Hematopoietic multipotent progenitor cell treated with erythropoietin and hydrocortisone succinate and interleukin-3 and kit ligand, for 6 days (in vitro differentiated cells): ENCODE measurements around the gene TBX5.

Experiments
- DNase-seq: peaks from one replicate; pipeline ENCODE4 v3.0.0-alpha.2; 2015

TBX5 gene

DNA sequence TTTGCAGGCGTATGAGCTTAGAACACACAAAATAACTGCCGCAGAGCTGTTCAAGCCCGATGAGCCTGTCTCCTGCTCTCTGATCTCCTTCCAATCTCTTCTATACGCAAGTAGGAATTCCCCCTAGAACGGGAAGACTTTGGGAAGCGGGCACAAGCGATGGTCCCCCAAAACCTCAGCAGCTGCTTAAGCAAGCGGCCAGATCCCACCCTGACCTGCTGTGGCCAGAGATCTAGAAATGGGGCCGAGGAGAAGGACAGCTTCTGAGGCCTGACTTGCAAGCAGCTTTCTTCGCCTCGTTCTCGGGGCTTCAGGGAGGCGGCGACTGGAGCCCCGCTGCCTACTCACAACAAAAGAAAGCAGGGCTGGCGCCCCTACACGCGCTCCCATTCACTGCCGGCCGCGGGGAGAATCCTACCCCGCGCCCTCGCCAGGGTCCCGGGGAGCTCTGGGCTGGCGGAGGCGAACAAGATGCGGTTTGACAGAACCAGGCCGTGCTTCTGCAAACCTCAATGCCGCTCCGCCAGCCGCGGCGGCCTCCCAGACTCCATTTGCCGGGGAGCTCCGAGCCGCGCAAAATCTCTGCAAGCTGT lies 922 bp downstream of the TBX5 start:
- no peak for DNase-seq

DNA sequence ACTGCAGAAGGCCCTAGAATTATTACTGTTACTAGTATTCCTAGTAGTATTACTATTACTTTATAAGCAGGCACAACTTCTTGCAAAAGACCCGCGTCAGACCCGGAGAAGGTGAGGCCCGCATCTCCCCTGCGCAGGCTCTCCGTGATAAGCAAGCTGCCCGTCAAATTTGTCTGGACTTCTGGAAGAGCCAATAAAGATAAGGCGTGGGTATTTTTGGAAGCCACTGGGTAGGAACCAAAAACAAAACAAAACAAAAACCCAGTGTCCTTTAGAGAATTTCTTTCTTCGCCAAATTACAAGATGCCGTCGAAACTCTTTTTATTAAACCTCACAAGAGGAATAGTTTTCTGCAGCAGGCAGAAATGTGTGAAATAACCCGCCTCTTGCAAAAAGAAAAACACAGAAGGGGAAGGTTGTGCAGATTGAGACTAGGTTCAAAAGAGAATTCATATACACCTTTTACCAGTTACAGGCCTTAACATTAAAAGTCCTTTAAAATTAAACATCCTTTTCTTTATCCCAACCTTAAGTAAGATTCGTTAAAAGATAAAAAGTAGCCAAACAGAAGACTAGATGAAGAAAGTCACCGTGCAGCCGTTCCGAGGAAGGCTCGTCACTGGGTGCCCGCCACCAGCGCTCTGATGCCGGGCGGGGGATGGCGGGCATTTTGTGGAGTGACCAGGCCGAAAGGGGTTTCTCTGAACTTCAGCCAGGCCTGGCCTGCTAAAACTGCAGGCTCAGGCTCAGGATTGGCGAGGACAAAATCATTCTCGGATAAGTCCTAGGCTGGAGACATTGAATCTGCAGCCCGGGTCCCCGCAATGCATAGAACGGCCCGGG lies 1.6 kb downstream of the TBX5 start:
- DNase-seq = no peak

DNA sequence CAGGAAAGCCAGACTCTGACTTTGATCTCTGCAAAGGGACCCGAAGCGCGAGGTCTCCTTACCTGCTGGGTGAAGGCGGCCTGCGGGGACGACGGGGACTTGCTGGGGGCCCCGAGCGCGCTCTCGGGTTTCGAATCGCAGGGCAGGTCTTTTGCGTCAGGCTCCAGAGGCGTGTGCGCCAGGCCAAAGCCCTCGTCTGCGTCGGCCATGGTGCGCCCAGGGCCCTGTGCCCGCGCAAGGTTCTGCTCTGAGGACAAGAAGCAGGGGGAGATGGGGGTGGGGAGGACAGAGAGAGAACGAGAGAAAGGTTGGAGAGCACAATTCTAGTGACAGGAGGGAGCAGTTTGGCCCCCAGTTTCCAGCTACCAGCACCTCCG lies 2.3 kb downstream of the TBX5 start:
- no peak for DNase-seq

DNA sequence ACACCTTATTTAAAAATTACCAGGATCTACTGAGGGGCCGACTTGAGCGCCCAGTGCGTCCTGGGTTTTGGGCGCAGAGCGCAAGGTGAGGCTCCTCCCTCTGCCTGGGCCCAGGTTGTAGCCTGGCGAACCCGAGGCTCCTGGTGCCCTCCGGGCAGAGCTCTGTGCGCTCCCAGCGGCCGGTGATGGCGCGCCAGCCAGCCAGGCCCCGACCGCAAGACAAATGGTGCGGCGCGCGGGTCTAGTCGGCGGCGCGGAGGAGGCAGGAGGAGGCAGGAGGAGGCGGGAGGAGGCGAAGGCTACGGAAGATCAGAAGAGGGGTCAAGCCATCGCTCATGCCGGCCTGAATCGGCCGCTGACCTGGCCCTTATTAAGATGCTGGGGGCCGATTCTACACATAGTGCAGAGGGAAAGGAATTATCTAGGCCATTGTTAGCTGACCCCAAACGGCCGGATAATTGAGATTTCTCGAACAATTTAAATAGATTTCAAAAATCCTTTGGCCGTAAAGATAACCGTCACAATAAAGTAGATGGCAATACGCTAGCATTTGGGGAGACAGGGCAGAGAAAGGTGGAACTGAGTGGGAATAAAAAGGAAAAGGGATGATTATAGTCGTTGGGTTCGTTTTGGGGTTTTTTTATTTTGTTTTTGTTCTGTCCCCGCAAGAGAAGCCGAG lies 2.8 kb downstream of the TBX5 start:
- no peak for DNase-seq

DNA sequence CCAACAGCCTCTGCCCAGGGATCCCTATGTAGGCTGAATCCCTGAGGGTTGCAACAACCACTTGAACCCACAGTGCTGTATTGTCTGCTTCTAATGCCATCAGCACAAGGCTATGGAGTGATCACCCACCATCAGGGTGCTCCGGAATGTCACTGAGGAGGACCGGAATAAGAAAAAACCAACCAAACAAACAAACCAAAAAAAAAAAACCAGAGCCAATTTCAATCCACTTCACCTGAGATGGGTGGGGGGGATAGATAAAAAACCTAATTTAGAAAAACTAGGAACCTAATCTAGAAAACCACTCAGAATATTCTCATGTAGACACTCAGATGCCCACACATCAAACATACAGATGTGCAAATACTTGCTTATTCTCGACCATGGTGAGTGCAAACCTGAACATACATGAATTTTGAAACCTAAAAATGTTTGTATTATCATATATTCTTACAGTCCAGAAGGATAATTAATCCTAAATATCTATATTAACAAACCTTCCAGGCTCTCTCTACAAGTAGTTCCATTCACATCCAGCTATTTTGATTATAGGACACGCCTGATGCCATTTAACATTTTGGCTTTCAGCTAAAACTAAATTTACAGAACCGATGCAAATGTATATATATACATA lies 3.7 kb downstream of the TBX5 start:
- DNase-seq = no peak

DNA sequence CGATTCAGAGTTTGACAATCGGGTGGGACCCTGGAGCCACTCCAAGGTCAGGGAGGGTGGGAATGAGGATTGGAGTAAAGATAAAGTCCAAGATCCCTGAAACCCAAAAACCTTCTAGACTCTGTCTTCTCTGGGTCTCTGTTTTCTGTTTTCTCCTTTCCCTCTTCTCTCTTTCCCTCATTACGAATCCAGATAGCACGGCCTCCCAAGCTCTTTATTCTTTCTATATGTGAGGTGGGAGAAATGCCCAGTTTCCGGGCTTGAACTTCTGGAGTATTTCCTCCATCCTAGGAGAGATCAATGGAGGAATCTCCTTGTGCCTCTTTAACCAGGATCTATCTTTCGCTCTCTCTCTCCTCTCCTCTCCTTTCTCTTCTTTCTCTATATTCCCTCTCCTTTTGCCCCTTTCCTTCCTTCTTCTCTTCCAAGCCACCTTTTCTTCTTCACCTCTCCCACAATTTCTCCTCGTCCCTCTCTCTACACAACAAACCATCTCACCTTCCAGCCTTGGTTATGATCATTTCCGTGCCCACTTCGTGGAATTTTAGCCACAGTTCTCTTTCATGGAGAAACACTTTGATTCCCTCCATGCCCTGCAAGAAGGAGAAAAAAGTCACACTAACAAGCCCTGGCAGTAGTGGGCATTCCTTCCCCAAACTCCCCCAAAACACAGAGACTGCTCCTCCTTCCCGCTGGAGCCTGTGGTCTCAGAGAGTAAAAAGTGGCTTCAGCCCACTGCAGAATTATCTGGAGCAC lies 4.4 kb downstream of the TBX5 start:
- DNase-seq = no peak

DNA sequence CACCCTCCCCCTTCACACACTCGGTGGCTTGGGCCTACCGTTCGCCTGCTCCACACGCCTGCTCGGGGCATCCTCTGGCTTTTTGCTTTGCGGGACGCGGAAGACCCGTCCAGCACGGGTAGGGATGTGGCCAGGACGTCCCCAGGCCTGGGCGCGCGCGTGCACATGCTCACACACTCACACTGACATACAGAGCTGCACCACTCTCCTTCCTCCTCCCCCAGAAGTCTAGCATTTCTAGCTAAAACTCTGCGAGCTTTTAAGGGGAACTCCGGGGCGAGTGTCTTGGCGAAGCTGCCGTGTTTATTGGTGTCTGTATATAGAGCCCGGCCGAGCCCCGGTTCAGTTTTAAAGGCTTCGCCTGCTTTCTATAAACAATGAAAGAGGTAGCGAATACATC lies 5.0 kb downstream of the TBX5 start:
- no peak for DNase-seq

DNA sequence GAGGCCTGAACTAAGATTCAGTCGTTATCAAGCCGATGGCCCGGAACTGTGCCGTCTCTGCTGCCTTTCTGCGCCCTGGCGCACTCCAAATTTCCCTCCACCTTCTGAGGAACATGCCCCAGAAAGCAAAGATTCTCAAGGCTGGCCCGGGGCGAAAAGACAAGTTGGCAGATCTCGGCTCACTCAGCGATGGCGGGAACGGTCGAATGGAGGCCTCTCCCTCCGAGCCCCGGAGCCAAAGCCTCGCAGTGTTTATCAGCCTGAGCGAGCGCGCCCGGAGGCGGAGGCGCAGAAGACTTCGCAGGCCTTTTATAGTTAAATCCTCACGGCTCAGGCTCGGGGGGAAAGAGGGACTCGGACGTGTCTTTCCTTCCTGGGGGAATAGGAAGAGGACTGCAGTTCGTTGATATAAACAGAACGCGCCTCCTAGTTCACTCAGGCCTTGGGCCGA lies 5.6 kb downstream of the TBX5 start:
- DNase-seq = no peak

DNA sequence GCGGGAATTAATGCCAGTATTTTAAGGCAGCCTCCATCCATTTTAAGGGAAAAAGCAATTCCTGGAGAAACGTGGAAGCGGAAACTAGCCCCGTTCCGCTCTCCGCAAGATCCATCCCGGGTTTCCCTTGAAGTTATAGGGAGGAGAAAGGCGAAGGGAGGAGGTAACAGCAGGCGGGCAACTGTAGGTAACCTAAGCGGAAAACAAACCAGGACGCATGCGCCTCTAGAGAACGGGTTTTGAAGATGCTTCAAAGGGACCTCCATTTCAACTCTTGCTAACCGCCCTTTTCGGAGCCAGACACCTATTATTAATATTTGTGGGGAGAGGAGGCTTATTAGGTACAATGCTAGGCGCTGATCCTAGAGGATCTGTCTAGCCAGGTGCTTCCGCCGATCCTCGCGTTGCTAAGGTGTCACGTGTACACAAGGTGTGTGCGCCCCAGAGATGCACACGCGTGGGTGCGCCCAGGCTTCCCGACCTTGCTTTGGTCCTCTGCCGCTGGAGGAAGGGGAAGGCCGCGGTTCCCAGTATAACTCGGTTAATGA lies 6.2 kb downstream of the TBX5 start:
- no peak for DNase-seq

DNA sequence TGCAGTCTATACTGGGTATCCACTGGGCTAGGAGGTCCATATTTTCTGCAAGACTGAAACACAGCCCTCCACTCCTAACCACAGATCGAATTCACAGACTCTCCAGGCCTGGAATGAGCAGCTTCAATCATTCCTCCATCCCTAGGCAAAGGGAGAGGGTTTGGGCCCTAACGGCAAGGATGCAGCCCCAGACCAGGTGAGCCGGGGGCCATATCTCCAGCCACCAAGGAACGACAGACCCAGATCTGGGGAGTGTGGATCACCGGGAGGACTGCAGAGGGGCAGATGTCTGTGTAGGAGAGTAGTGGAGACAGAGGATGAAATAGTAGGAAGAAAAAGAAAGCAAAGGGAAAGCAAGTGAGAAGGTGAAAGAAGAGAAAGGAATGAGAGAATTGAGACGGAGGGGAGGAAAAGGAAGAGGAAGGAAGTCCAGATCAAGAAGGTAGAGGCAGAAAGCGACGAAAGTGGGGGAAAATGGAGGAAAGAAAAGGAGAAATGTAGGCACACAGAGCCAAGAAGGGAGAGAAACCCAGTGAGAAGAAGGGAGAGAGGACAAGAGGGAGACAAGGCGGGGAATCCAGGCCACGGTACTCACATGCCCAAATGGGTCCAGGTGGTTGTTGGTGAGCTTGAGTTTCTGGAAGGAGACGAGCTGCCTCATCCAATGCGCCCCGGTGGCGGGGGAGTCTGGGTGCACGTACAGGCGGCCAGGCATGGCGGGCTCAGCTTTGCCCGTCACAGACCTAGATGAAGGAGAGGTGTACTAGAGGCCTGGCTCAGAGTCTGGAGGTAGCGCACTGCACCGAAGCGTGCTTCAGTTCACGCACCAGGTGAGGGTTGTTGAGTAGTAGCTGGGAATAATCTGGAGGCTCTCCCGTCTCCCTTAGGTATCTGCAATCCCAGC lies 7.7 kb downstream of the TBX5 start:
- DNase-seq = no peak

DNA sequence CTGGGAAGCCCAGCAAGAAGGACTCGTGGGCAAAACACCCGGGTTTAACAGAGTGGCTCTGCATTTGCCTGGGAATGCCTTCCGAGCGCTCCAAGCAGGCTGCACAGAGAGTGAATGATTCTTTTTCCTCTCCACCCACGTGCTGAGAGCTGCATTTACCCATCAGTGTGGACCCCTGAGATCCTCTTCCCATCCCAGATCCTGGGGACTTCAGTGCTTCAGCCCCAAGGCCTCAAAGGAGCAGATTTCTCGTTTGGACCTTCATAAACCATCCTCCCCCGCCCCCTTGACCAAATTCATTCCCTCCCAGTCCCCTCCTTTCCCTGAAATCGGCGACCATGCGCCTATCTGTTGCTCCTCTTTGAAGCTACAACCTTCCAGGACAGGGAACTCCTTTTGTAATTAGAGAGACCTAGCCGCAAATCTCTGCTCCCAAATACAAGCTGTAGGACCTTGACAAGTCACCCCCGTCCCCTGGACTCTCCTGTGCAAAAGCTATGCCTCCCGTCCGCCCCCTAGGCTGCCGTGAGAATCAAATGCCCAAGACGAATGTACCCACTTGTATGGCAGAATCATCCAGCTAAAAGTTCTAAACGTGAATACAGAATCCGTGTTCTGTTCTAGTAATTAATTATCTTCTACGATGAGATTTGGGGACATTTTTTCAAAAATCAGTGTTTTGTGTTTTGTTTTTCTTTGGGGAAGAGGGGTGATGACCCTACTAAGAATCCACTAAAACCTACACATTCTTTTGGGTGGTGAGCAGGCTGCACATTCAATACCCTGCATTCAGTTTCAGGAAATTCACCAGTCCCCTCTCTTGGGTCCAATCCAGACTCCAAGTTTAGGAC lies 8.8 kb downstream of the TBX5 start:
- no peak for DNase-seq

DNA sequence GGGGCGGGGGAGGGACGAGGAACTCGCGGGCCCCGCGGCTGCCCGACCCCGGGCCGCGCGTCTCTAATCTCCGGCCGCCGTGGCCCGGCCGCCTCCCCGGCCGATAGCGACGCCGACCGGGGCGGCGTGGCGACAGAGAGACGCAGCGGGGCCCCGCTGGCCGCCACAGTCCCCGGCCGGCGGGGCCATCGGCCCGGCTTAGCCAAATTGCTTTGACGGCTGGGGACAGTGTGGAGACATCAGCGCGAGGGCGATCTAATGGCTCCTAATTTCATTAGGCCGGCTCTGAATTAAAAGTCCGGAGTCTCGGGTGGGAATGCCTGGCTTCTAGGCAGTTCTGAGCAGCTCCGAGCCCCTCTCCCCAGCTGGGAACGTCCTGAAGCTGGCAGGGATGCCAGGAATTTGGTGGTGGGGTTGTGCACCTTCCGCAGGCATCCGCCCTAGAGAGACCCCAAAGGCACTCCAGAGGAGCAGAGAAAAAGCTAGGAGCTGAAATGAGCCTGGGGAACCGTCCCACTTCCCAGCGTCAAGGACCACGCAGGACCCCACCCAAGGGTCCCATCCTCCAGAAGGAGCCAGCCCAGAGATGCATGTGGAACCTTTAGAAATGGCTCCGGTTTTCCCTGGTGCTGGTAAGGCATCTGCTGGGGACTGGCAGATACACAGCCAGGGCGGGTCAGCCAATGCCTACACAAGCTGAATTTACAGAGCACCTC lies 9.6 kb downstream of the TBX5 start:
- DNase-seq = no peak

DNA sequence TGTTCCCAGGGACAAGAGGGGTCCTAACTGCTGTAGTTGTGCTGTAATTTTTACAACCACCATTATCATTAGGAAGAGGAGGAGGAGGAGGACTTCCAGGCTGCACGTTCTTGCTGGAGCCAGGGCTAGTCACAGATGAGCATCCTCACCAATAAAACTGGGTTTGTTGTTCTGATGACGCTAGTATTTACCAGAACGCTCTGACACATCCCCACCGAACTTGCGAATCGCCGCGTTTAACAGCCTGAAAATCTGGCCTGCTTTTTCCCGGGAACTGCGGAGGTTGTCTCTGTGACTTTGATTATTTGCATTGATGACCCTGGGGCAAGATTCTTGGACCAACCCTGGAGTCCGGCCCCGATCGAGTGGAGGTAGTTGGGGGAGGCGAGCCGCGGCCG lies 10.2 kb downstream of the TBX5 start:
- DNase-seq = no peak

DNA sequence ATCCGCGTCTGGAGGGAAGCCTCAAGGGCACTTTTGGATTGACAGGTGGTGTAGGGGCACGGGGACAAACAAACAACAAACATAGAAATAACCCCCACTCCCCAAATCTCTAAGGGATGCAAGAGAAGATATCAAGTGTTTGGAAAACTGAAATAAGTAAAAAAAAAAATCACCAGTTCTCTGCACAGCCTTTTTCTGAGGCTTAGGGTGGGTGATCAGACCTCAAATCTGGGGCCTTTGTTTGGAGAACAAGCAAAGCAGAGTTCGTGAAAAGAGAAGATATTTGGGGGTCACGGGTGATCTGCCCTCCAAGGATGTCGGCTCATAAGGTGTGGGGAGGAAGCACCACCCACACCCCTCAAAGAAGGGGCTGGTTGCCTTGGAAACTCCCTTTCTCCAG lies 10.7 kb downstream of the TBX5 start:
- no peak for DNase-seq

DNA sequence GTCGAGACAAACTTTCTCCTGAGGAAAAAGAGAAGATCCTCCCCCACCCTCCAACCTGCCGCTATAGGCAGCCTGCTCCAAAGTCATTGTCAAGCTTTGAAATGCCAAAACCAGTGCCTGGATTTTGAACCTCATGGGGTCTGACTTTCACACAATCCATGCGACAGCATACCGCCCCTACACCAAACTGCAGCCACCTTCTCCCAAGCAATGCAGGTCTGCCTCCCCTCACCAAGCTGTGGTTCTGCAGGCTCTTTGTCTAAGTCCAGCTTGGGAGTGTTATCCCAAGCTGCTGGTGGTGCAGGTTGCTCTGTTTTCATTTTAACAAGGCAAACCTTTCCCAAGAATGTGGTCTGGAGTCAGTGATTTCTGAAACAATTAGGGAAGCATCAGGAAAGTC lies 12.4 kb downstream of the TBX5 start:
- no peak for DNase-seq

DNA sequence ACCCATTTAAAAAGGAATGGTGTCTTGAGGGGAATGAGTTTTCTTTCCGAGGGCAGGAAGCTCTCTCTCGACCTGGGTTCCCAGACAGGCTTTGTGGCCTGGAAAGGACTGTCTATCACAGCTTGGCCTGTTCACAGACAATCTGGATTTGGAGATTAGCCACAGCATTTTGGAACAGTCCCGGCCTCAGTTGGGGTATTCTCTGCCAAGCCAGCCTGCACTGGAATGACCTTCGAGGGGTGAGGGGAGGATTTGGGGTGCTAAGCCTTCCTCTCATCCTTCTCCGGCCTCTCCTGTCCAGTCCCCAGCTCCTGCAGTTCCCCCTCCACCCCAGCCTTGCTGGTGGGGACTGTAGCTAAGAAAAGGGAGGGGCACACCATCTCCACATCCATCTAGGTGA lies 13.0 kb downstream of the TBX5 start:
- no peak for DNase-seq

DNA sequence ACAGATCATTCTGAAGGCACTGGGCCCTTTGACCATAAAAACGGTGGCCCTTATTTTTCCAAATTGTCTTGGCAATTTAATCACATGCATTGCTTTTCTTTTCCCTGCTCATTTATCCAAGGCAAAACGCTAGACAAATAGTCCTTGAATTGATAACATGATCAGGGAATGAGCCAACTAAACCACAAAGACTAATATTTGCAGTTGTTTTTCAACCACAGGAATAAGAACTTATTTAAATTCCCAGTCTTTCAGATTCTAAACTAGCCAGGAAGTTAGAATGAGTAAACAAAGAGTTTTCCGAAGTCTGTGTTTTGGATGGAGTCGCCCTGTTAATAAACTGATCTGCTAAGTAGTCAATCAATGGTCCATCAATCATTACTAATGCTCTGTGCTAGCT lies 14.9 kb downstream of the TBX5 start:
- no peak for DNase-seq

DNA sequence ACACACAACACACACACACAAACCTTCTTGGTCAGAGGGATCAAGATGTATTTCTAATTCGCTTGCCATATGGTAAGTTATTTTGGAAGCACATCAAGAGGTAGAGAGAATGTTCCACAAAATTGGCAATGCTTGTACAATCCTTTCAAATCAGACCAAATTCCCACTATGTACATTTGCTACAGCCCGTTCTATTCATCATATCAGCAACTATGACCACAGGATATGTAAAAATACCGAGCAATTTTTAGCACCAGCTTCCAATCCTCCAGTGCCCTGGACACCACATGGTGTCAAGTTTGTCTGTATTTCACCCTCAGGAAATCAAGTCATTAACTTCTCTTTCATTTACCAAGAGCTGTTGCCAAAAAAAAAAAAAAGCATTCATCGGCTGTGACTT lies 21.2 kb downstream of the TBX5 start:
- DNase-seq = no peak

DNA sequence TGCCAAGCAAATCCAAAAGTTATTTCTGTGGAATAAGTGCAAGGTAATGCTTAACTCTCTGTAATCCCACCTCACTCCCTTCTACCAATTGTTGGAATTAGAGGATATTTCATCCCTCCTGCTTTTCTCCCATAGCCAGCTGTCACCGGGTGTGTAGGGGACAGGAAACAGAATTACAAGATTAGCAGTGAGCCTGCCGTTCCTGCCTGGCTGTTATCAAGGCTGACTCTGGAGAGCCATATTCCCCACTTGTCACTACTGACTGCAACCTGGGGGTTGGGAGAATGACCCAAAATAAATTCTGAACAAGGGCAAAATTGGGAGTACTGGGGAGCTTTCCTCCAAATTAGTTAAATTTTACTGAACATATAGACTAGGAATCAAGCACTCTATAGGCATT lies 24.8 kb downstream of the TBX5 start:
- no peak for DNase-seq

DNA sequence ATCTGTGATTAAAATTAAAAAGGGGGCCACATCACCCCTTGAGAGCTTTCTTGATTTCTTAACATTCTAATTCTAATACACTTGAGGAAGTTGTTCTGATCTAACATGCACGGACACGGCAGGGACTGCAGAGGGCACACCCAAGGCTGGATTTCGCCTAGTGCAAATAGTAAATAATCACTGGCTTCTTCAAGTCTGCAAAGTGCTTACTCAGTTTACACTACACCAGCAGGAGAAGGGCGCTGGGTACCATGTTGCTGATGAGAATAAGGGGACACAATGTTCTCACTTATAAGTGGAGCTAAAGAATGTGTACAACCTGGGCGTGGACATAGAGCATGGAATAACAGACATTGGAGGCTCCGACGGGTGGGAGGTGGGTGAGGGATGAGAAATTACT lies 34.2 kb downstream of the TBX5 start:
- no peak for DNase-seq
